Muscle layer of colon (tissue), 2 donors: ENCODE data around the gene TNRC6C.

ENCODE experiments used
- H3K27ac ChIP-seq: one replicate; pipeline ENCODE4 v1.7.0; 2013; ENCODE audit warnings: low read depth, mild to moderate bottlenecking, low read length, moderate library complexity
- H3K27me3 ChIP-seq, 2 donors: one replicate each; pipeline ENCODE4 v1.7.0; 2013; ENCODE audit warnings: low read length in 2 of 2, mild to moderate bottlenecking in 2 of 2; ENCODE audit not compliant: insufficient read depth in 2 of 2, control insufficient read depth in 1 of 2
- H3K36me3 ChIP-seq: one replicate; pipeline ENCODE4 v1.7.0; 2013; ENCODE audit warnings: mild to moderate bottlenecking, low read length; ENCODE audit not compliant: insufficient read depth
- H3K4me1 ChIP-seq: one replicate; pipeline ENCODE4 v1.7.0; 2013; ENCODE audit warnings: mild to moderate bottlenecking, low read length; ENCODE audit not compliant: insufficient read depth
- H3K4me3 ChIP-seq, 2 donors: one replicate each; pipeline ENCODE4 v1.7.0; 2013; ENCODE audit warnings: low read length in 2 of 2, low read depth in 1 of 2, mild to moderate bottlenecking in 1 of 2, moderate library complexity in 1 of 2
- H3K9ac ChIP-seq: one replicate; pipeline ENCODE4 v1.7.0; 2013; ENCODE audit warnings: low read length
- H3K9me3 ChIP-seq: one replicate; pipeline ENCODE4 v1.7.0; 2013; ENCODE audit warnings: mild to moderate bottlenecking, low read length
- donor health status: abdominal sarcoma.
- donor health status: Adenocarcinoma of cecum.

TNRC6C gene

GRCh38 chr17:77957857-77958715 is at the start of gene TNRC6C:
TSS of gene TNRC6C (plus strand) at chr17:77958703. CDS start at chr17:78004207, 45,504 bp downstream.
- peak within 1 kb of the TSS; percentile 67 for H3K27ac ChIP-seq
- H3K4me1 ChIP-seq, result peaks cover 25% of the 10 kb centered on the region

GRCh38 chr17:77909236-77909635 is 49.3 kb upstream of the TNRC6C start:
- H3K9ac ChIP-seq, result no peak overlapping the region
- H3K4me3 ChIP-seq, result no peak overlapping the region
- no peaks in the 10 kb centered on the region for H3K4me1 ChIP-seq
- no peaks in the 10 kb centered on the region for H3K9me3 ChIP-seq
- no peaks in the 10 kb centered on the region for H3K27me3 ChIP-seq
- H3K36me3 ChIP-seq, result no peaks in the 10 kb centered on the region
- no peak overlapping the region for H3K27ac ChIP-seq

More at GRCh38 chr17:77957857-77958715, at the start of gene TNRC6C:
- H3K27me3 ChIP-seq, result no peaks in the 10 kb centered on the region
- no peaks in the 10 kb centered on the region for H3K9me3 ChIP-seq
- H3K4me3 ChIP-seq, result peak within 1 kb of the TSS; percentile 81 to 84
- no peaks in the 10 kb centered on the region for H3K36me3 ChIP-seq
- peak within 1 kb of the TSS; percentile 66 for H3K9ac ChIP-seq

- Histone ChIP-seq H3K4me3 (no peak overlapping the region), H3K9me3 (no peaks in the 10 kb centered on the region), H3K27me3 (no peaks in the 10 kb centered on the region), H3K27ac (no peak overlapping the region), H3K36me3 (no peaks in the 10 kb centered on the region), H3K9ac (no peak overlapping the region), H3K4me1 (no peaks in the 10 kb centered on the region)
Observed at GRCh38 chr17:77909816-77910215, 48.7 kb upstream of the TNRC6C start.

- Histone ChIP-seq H3K9me3 (no peaks in the 10 kb centered on the region), H3K4me1 (no peaks in the 10 kb centered on the region), H3K36me3 (no peaks in the 10 kb centered on the region), H3K4me3 (no peak overlapping the region), H3K27me3 (peaks cover 0 to 12% of the 10 kb centered on the region in 2 donors), H3K9ac (no peak overlapping the region), H3K27ac (no peak overlapping the region)
Observed at GRCh38 chr17:77914385-77915254, 43.9 kb upstream of the TNRC6C start.

GRCh38 chr17:77915594-77916021 is 42.9 kb upstream of the TNRC6C start:
- Histone ChIP-seq H3K4me1 (no peaks in the 10 kb centered on the region), H3K9me3 (no peaks in the 10 kb centered on the region), H3K9ac (no peak overlapping the region), H3K36me3 (no peaks in the 10 kb centered on the region), H3K4me3 (no peak overlapping the region), H3K27ac (no peak overlapping the region), H3K27me3 (peaks cover 0 to 12% of the 10 kb centered on the region in 2 donors)

- Histone ChIP-seq H3K36me3 (no peaks in the 10 kb centered on the region), H3K4me1 (no peaks in the 10 kb centered on the region), H3K9ac (no peak overlapping the region), H3K27ac (no peak overlapping the region), H3K27me3 (peaks cover 0 to 12% of the 10 kb centered on the region in 2 donors), H3K4me3 (no peak overlapping the region), H3K9me3 (no peaks in the 10 kb centered on the region)
Observed at GRCh38 chr17:77916264-77916663, 42.2 kb upstream of the TNRC6C start.

- Histone ChIP-seq H3K36me3 (no peaks in the 10 kb centered on the region), H3K4me3 (no peak overlapping the region), H3K4me1 (no peaks in the 10 kb centered on the region), H3K9me3 (no peaks in the 10 kb centered on the region), H3K9ac (no peak overlapping the region), H3K27ac (no peak overlapping the region), H3K27me3 (peaks cover 0 to 12% of the 10 kb centered on the region in 2 donors)
Observed at GRCh38 chr17:77916703-77917481, 41.6 kb upstream of the TNRC6C start.

GRCh38 chr17:77919276-77919675 is 39.2 kb upstream of the TNRC6C start:
- H3K9me3 ChIP-seq, result no peaks in the 10 kb centered on the region
- peaks cover 0 to 19% of the 10 kb centered on the region in 2 donors for H3K27me3 ChIP-seq
- no peak overlapping the region for H3K9ac ChIP-seq
- H3K36me3 ChIP-seq, result no peaks in the 10 kb centered on the region
- no peak overlapping the region for H3K27ac ChIP-seq
- H3K4me3 ChIP-seq, result no peak overlapping the region
- no peaks in the 10 kb centered on the region for H3K4me1 ChIP-seq

GRCh38 chr17:77923135-77923534 is 35.4 kb upstream of the TNRC6C start:
- Histone ChIP-seq H3K27me3 (peaks cover 0 to 7% of the 10 kb centered on the region in 2 donors), H3K9ac (no peak overlapping the region), H3K4me1 (no peaks in the 10 kb centered on the region), H3K9me3 (no peaks in the 10 kb centered on the region), H3K4me3 (no peak overlapping the region), H3K27ac (no peak overlapping the region), H3K36me3 (no peaks in the 10 kb centered on the region)

GRCh38 chr17:77923776-77924513 is 34.6 kb upstream of the TNRC6C start:
- Histone ChIP-seq H3K4me3 (no peak overlapping the region), H3K9me3 (no peaks in the 10 kb centered on the region), H3K9ac (no peak overlapping the region), H3K27me3 (peaks cover 0 to 7% of the 10 kb centered on the region in 2 donors), H3K27ac (no peak overlapping the region), H3K4me1 (no peaks in the 10 kb centered on the region), H3K36me3 (no peaks in the 10 kb centered on the region)
